HG03378 (cell line): ENCODE data around the gene GFY.
"Not testable (repeated sequence)": the region's sequence is repeated elsewhere in the genome, so short reads cannot be mapped to it uniquely, and the experiment has no call there.

Experiments
- ATAC-seq: cut with Tn5 transposase; IDR thresholded peaks from one replicate; pipeline ENCODE4 v1.9.1; 2021; ENCODE audit warnings: mild to moderate bottlenecking, moderate library complexity; ENCODE audit not compliant: unreplicated experiment

The GFY gene

GRCh38 chr19:49443366-49444099, 18.3 kb downstream of the GFY start:
- ATAC-seq = peak; percentile 76

GRCh38 chr19:49444100-49444700, 19.0 kb downstream of the GFY start:
- ATAC-seq = not testable (repeated sequence)

- ATAC-seq = no peak
Measured at GRCh38 chr19:49445997-49446396, 20.8 kb downstream of the GFY start.

- no peak for ATAC-seq
Measured at GRCh38 chr19:49447485-49448431, 22.6 kb downstream of the GFY start.

- ATAC-seq = no peak
Measured at GRCh38 chr19:49448432-49448786, 23.2 kb downstream of the GFY start.

- no peak for ATAC-seq
Measured at GRCh38 chr19:49450405-49450804, 25.2 kb downstream of the GFY start.

- ATAC-seq = peak; percentile 53
Measured at GRCh38 chr19:49451430-49452181, 26.4 kb downstream of the GFY start, which contains the start of gene PIH1D1. PIH1D1 (minus strand) TSS chr19:49451814; CDS start chr19:49451574, 240 bp downstream.

GRCh38 chr19:49453013-49453756, 28.0 kb downstream of the GFY start, which contains the start of gene ALDH16A1:
ALDH16A1 (plus strand) TSS chr19:49453225; CDS start chr19:49453332, 107 bp downstream.
- peak; percentile 71 for ATAC-seq

GRCh38 chr19:49453757-49454240, 28.6 kb downstream of the GFY start:
- ATAC-seq = no peak

GRCh38 chr19:49455773-49456172, 30.6 kb downstream of the GFY start:
- no peak for ATAC-seq

GRCh38 chr19:49456326-49456725, 31.1 kb downstream of the GFY start:
- no peak for ATAC-seq

- ATAC-seq = no peak
Measured at GRCh38 chr19:49458567-49458903, 33.3 kb downstream of the GFY start.

- no peak for ATAC-seq
Measured at GRCh38 chr19:49459388-49459787, 34.2 kb downstream of the GFY start.

- not testable (repeated sequence) for ATAC-seq
Measured at GRCh38 chr19:49461130-49461529, 35.9 kb downstream of the GFY start.

GRCh38 chr19:49461656-49462055, 36.5 kb downstream of the GFY start:
- ATAC-seq = no peak

GRCh38 chr19:49462492-49462891, 37.3 kb downstream of the GFY start:
- no peak for ATAC-seq

GRCh38 chr19:49463960-49464740, 39.0 kb downstream of the GFY start:
- no peak for ATAC-seq

- ATAC-seq = no peak
Measured at GRCh38 chr19:49465371-49465770, 40.2 kb downstream of the GFY start.

GRCh38 chr19:49468199-49468598, 43.0 kb downstream of the GFY start:
- no peak for ATAC-seq
